HG02759 (cell line): Measurements from ENCODE around the gene GNG12.

Source experiments
- ATAC-seq: cut with Tn5 transposase; IDR thresholded peaks from one replicate; pipeline ENCODE4 v1.9.1; 2021; ENCODE audit warnings: mild to moderate bottlenecking, moderate library complexity; ENCODE audit not compliant: unreplicated experiment

The GNG12 gene

DNA sequence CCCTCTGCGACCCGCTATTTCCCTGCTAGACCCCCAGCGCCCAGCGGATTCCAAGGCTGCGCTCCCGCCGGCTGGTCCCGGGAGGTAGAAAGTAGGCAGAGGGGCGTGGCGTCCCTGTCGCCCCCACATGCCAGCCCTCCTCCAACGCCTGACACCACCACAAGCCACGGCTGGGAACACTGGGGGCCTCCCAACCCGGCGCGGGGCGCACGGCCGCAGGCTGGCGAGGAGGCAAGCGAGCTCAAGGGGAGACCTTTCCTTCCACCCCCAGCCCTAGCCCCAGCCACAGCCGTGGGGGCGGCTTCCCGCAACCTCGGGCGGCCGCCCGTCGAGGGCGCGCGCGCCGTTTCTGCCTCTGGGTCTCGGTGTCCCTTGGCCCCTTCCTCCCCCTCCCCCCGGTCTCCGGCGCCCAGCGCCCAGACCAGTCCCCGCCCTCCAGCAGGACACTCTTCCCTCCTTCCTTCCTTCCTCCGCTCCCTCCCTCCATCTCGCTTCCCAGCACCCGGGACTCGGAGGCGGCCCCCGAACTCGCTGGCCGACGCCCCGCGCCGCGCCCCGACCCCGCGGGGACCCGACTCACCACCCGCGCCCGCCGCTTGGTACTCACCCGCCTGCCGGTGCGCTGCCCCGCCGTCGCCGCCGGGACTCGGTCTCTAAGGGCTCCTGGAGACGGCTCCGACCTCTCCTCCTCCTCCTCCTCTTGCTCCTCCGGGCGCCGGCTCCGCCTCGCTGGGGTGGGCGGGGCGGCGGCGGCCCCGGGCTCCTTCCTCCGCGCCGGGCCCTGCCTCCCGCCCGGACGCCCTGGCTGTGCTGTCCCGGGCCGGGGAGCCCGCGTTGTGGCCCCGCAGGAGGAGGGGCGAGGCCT is at the start of gene GNG12:
Gene GNG12, minus strand, starts transcription at position 731 of the 865 bp plus-strand sequence. CDS start 125,781 bp downstream, outside the sequence.
- peak; percentile 66 for ATAC-seq

DNA sequence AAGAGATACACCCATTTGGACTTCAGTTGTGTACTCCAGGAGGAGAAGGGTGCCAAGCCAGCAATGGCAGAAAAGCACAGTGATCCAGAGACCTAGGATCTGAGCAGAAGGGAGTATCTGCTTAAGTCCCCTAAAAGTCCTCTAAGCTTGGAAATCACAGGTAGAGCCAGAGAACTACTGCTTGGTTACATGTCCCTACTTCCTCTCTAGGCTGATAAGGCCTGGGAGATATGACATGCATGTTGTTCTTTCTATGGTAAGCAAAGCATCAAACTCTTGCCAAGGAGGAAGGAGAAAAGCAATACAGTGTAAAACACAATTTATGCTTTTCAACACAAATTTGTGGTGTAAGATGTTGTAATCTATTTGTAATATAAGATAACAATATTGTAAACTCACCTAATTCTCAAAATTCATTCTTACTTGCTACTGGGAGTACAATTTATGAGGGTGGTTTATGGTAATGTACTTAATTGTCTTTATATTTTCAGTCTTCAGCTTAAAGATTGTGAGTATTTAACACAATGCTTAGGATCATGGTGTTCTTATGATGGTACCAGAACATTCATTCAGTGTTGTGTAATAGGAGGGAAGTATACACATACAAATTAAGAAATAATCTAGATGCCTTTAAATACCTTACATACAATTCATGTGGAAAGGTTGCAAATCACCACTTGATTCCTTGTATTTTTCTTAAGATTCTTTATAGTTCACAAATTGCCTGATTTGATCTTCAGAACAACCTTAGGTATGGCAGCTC is 49.1 kb upstream of the GNG12 start:
- no peak for ATAC-seq

DNA sequence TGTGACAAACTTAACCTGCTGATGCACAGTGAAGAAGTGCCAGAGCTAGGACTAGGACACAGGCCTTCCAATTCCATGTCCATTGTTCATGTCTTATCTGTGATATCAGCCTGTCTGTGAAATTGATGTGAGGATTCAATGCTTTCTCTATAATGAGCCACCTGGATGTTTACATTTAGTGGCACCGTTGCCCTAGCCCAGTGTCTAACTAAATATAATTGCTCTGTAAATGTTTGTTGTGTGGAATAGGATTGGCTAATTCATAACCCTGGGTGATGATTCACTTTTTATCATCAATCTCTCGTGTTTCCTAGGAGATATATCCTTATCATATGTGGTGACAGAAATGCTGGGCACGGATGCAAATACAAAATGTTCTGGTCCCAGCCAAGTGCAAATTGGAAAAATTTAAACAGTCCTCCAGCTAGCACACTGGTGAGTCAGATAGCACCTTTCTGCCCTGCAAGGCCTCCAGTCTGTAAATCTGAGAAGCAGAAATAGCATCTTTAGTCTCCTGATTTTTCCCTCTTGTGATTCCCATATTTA is 46.9 kb upstream of the GNG12 start:
- ATAC-seq: no peak

DNA sequence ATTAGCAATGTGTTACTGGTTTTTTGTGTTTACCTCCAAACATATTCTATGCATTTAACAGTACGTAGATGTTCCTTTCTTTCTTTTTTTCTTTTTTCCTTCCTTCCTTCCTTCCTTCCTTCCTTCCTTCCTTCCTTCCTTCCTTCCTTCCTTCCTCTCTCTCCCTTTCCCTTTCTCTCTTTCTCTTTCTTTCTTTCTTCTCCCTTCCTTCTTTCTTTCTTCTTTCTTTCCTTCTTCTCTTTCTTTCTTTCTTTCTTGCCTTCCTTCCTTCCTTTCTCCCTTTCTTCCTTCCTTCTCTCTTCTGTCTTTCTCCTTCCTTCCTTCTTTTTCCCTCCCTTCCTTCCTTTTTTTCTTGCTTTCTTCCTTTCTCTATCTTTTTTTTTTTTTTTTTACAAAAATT is 46.2 kb upstream of the GNG12 start:
- no peak for ATAC-seq

DNA sequence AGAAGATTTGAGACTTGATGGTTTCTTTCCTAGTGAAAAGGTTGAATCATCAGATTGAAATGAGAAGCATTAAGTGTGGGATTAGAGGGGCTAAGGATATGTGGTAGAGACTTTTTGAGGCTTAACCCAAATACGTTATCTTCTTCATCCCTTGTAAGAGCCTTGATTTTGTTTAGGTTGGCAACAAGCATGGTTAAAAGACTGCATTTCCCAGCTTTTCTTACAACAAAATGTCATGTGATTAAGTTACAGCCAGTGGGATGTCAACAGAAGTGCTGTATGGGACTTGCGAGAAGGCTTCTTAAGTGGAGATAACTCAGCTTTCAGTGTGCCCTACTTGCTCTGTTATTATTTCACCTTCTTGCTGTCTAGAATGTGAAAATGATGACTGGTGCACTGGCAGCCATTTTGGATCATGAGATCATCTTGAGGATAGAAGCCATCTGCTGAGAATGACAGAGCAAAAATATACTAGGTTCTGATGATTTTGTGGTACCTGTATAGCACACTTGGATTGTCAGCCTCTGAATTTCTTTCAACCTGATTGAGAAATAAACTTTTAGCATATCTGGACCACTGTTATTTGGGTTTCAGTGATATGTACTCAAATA is 41.3 kb upstream of the GNG12 start:
- no peak for ATAC-seq

DNA sequence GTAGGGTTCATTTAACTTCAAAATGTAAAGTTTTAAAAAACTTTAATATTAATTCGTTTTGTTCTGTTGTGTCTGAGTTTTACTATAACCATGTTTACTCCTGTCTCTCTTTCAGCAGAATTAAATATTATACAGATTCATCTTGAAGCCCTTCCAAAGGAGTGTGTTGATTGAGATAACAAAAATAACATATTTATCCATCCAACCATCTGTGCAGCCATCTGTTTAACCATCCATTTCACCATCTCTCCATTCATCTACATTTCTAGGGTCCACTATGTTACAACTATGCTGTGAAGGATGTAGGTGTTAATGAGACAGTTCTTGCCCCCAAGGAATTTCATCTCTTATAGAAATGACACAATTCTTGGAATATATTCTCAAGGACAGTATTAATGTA is 36.0 kb upstream of the GNG12 start:
- no peak for ATAC-seq

DNA sequence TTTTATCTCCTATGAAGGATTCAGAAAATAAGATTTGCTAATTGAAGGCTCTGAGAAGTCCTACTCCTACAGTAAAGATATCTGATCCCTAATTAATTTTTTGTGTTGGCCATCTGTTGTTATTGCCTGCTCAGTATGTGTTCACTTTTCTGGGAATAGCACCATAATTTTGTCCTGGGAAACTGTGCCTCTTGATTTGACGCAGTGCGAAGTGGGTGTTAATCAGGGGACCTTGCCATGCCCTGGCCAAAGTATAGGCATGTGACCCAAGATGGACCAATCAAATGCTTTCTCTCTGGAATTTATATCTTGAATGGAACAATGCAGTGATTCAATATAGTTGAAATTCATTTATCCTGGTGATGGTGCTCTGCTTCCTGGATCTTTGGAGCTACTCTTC is 30.4 kb upstream of the GNG12 start:
- ATAC-seq: no peak

DNA sequence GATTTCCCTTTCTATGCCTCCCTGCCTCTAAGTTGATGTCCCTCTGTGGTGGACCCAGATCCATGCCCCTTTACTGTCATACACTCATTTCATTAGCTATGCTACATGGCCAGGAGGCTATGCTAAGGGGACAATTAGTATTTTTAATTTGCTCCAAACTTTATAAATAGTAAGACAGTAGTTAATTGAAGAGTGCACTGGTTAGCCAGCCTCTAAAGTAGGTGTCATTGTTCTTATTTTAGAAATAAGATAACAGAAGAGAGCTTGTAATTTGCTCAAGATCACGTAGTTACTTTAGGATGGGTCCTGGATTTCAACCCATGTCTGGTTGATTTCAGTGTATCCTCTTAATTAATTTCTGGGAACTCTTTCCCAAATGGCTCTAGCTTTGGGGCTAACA is 29.4 kb upstream of the GNG12 start:
- ATAC-seq: no peak

DNA sequence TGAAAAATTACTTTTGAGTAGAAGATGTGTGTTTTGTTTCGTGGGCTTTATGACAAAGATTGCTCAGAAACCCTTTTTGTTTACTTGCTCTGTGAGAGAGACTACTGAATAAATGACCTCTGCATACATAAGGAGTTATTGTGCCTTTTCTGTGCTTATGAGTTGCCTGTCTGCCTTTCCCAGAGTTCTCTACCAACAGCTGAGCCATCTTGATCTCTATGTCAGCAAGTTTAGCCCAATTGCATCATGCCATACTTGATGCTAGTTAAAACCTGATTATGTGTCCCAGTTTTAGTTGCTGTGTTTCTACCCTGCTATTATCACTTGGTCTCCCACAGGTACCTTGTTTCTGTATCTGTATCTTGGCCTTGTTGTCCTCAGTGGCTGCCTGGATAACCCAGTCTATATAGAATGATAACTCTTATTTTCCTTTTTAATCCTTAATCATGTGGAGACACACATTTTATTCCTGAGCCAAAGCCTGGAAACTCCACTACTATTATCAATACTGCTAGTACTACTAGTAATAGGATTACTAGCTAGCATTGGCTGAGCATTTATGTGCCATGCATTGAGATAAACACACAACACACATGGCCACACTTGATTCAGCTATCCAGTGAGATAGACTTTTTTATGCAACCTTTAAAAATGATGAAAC is 28.7 kb upstream of the GNG12 start:
- ATAC-seq: no peak

DNA sequence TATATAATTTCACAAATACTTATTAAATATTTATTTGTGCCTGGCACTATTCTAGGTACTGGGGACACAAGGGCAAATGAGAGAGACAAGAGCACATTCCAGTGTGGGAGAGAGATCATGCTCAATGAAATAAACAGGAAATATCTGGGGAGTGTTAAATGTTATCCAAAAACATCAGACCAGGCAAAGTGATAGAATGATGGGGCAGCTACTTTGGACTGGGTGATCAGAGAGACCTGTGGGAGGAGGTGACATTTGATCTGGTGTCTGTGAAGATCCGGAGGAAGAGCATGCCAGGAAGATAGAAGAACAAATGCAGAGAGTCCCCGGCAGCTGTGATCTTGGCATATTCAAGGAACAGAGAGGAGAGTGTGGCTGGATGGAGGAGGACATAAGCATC is 27.5 kb upstream of the GNG12 start:
- ATAC-seq: no peak

DNA sequence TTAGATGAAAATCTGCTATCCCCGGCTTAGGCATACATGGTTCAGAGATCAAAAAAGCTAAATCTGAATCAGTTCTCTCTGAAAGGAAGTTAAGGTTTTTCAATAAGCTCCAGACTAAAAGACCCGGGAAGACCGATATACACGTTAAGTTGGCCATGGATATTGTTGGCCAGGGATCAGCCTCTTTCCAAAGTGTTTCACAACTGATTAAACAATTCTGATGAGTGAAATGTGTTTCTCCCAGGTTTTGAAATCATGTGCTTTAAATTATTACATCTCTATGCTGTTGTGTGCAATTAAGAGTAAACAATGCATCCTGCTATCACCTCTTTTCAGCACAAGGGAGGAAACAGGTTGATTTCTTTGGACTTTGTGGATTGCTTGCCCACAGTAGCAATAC is 23.7 kb upstream of the GNG12 start:
- no peak for ATAC-seq

DNA sequence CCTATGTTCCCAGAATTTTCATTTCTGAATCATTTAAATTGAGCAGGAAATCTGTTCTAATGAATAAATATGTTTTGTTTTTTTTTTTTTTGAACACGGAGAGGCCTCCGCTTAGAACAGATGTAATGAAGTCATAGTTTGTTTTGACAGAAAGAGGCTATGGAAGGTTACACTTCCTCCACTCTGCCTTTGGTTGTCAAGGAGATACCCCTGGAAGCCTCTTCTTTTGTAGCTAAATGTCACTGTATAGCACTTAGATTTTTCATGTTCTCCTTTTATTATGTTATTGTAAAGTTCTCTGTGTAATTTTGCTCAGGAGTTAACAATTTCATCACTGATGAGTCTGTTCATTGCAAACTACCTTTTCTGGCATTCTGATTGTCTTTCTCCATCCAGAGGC is 22.7 kb upstream of the GNG12 start:
- ATAC-seq: no peak

DNA sequence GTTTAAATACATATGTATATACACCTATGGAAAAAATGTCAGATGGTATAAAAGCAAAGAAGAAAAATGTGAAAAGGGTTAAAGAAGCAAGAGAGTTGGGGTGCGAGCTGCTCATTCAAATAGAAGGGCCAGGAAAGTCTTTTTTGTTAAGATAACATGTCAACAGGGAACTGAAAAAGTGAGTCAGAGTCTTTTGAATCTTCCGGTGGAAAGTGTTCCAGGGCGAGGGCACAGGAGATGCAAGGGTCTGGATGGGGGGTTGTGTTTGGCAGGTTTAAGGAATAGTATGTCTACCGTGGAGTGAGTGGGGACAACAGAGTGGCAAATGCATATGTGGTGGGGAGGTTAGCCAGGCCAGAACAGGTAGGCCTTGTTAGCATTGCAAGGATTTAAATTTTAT is 22.2 kb upstream of the GNG12 start:
- no peak for ATAC-seq

DNA sequence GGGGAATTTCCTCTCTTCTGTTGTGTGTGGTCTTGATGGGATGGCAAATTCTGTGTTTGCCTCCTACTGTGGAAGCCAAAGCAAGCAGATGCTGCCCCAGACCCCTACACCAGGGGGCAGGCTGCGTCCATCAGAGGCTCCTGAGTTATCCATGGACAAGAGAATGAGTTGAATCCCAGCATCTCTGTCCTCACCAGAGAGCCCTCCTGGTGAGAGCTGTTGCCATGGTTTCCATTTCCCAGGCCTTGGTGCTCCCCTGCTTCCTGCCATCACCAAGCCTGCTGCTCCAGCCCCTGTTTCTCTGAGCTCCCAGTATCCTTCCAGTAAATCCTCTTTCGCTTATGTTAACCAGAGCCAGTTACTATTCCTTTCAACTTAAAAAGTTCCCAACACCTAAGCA is 20.4 kb upstream of the GNG12 start:
- ATAC-seq: peak; percentile 41

DNA sequence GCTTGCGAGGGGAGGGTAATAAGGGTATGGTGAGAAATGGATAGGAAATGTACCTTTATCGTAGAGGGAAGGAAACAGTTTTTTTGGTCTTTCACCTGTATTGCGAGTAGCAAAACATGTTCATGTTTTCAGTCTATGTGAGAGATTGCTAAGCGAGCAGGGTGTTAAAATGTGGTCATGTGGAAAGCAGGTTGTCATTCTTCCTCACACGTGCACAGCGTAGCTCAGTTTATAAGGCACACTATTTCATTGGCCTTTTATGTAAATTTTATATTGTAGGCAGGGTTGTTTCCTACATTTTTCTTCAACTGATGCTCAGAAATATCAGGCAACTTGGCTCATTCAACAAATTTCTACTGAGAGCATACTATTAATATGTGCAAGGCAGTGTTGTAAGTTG is 18.5 kb upstream of the GNG12 start:
- ATAC-seq: no peak

DNA sequence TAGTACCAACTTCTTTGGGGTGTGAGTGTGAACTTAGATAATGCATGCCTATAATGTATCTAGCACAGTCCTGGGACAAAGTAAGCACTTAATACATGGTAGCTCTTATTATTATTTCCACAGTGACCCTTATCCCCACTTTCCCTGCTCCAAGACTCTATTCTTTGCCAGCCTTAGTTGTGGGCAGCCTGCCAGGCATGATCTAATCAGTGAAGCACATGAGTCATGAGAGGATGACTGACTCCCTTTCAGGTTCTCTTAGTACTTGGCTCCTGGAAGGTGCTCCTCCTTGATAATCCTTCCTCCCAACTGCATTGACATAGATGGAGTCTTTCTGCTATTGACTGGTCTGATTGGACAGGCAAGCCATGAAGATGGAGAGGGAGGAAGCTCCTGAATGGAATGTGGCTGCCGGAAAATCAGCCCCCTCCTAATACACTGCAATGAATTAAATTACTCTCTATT is 17.4 kb upstream of the GNG12 start:
- no peak for ATAC-seq

DNA sequence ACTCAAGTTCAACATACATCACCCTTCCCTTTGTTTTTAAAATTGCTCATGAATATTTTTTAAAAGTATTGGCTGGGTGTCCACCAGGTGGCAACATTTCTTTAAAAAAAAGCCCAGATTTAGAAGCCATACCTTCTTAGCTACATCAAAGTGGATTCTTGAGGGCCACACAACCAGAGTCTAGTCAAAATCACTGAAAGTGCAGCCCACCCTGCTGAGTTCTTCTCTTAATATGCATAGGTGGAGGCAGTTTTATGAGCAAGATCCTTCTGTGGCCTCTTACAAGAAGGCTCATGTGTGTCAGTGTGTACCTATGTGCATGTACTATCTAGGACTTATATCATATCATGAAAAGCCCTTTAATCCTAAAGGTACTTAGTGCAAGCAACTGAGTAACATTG is 16.9 kb upstream of the GNG12 start:
- ATAC-seq: no peak

DNA sequence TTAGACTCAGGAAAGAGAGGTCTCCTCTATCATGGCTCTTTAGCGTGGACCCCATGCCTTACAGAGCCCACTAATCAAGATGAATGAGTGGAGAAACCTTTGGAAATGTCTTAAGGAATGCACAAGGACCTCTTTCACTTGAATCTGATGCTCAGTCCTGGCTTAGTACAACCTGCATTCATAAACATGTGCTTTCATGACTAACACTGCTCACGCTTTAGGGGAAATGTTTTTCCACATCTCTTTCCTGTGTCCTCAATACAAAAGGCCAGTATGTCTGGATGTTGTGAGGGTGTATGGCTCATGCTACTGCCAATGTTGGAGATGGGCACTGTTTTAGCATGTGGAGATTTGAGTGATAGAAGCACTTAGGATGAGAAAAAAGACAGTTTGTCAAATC is 14.2 kb upstream of the GNG12 start:
- no peak for ATAC-seq

DNA sequence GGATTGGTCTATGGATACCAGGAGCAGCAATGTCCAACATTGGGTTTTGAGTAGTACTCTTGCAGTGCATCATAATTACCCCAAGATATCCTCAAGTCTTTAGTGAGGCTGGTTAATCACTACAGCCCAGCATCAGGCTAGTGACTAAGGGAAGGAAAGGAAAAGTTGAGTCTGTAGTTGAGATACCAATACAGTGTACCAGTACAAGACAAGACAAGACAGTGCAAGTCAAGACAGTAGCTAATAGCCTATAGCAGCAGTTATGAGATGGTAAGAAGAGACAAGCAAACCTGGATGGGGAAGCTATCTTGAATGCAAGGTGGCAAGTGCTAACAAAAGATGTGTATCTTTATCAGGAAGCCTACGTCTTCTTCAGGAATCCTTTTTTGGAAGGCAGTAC is 13.3 kb upstream of the GNG12 start:
- ATAC-seq: no peak

DNA sequence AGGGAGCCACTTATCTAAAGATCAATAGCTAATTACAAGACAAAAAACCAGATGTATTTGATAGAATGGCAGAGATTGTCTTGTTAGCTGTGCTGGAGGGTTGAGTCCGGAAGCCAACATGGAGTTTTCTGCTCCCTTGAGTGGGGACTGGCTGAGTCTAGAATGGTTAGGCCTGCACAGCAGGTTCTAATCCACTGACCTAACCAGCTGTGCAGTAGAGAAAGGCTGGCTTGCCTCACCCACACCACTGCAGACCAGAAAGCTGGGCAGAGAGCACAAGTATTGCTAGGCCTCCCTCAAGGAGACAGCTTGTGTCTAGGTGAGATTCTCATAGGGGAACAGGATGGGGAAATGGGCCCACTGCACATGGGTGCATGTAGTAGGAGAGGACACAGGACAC is 11.7 kb upstream of the GNG12 start:
- no peak for ATAC-seq

DNA sequence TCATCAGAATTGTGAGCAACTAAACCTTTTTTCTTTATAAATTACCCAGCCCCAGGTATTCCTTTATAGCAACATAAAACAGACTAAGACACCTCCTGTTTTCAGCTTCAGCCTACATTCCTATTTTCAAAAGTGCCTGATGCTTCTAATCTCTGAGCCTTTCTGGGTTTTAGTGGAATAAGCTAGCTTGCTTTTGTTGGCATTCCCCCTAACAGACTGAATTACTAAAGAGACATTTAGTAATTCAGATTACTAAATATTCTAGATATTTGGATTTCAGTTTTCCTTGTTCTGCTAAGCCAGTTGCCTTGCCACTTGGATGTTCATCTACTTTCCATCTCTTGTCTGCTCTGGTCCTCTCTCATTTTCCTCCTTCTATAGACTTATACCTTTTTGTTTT is 10.5 kb upstream of the GNG12 start:
- ATAC-seq: no peak
